HG03342 (cell line): ENCODE data around the gene NXT1.

ENCODE experiments used
- ATAC-seq: cut with Tn5 transposase; IDR thresholded peaks from one replicate; pipeline ENCODE4 v1.9.1; 2021; ENCODE audit warnings: mild to moderate bottlenecking, moderate library complexity; ENCODE audit not compliant: unreplicated experiment

Gene NXT1

GRCh38 chr20:23386304-23387117 is 35.9 kb downstream of the NXT1 start:
- no peak for ATAC-seq

GRCh38 chr20:23387118-23387443 is 36.5 kb downstream of the NXT1 start:
- ATAC-seq: no peak

GRCh38 chr20:23390091-23390774 is 39.6 kb downstream of the NXT1 start:
- ATAC-seq: no peak

- ATAC-seq: no peak
Observed at GRCh38 chr20:23391707-23392310, 41.2 kb downstream of the NXT1 start.

GRCh38 chr20:23393996-23394775 is 43.6 kb downstream of the NXT1 start:
- ATAC-seq: no peak

- no peak for ATAC-seq
Observed at GRCh38 chr20:23396950-23397627, 46.5 kb downstream of the NXT1 start.

- no peak for ATAC-seq
Observed at GRCh38 chr20:23397961-23398360, 47.4 kb downstream of the NXT1 start.

GRCh38 chr20:23399568-23400241 is 49.1 kb downstream of the NXT1 start:
- no peak for ATAC-seq

GRCh38 chr20:23401051-23401450 is 50.5 kb downstream of the NXT1 start:
- ATAC-seq: no peak

GRCh38 chr20:23403751-23404150 is 53.2 kb downstream of the NXT1 start:
- no peak for ATAC-seq

GRCh38 chr20:23404196-23404595 is 53.6 kb downstream of the NXT1 start:
- ATAC-seq: no peak
